ENCODE data around the gene MACO1. TPM values are rescaled to one million over a fixed set of nuclear protein-coding genes. Genes with fewer than 3 reads are reported as not detected.

Gene MACO1
- total and polyA plus RNA-seq, 4 donors: 15.3 to 23.2 (median 20.6) TPM

- peaks cover 5 to 43% (median 41%) of the 10 kb centered on the region in 4 donors for H3K36me3 ChIP-seq (ENCODE audit: control insufficient read depth in 4 of 4, insufficient read depth in 3 of 4, low read depth in 1 of 4, low read length in 3 of 4)
- no peak overlapping the region for H3K9ac ChIP-seq (ENCODE audit: low read depth in 1 of 2, low read length in 2 of 2)
- no peak for DNase-seq (ENCODE audit: low spot score)
- H3K4me1 ChIP-seq (ENCODE audit: control insufficient read depth in 4 of 4, insufficient read depth in 4 of 4, low read length in 3 of 4): peaks cover 0 to 13% (median 12%) of the 10 kb centered on the region in 4 donors
- H3K27me3 ChIP-seq (ENCODE audit: control insufficient read depth in 4 of 4, insufficient read depth in 4 of 4, low read length in 3 of 4): no peaks in the 10 kb centered on the region
- H3K27ac ChIP-seq (ENCODE audit: low read depth in 1 of 2, low read length in 2 of 2): no peak overlapping the region
- TF ChIP-seq ATF3 (IDR thresholded peaks at IDR 0.05) (no peak), FOXA2 (IDR thresholded peaks at IDR 0.05) (no peak), HNF4G (IDR thresholded peaks at IDR 0.05) (no peak), RXRA (IDR thresholded peaks at IDR 0.05) (no peak), ZBTB33 (IDR thresholded peaks at IDR 0.05) (no peak), YY1 (IDR thresholded peaks at IDR 0.05) (no peak), TAF1 (conservative IDR thresholded peaks at IDR 0.05) (no peak), CTCF (IDR thresholded peaks at IDR 0.05; ENCODE audit: low read depth, low read length, missing input control) (no peak), JUND (IDR thresholded peaks at IDR 0.05) (no peak), HNF4A (conservative IDR thresholded peaks at IDR 0.05) (no peak), MAX (IDR thresholded peaks at IDR 0.05) (no peak), GABPA (IDR thresholded peaks at IDR 0.05 in 1 of 2, conservative IDR thresholded peaks at IDR 0.05 in 1 of 2) (no peak), EGR1 (IDR thresholded peaks at IDR 0.05; ENCODE audit: low read depth in 2 of 2) (no peak), FOXA1 (IDR thresholded peaks at IDR 0.05) (no peak), REST (IDR thresholded peaks at IDR 0.05) (no peak), SP1 (IDR thresholded peaks at IDR 0.05) (no peak), RAD21 (IDR thresholded peaks at IDR 0.05) (no peak)
- no peaks in the 10 kb centered on the region for H3K9me3 ChIP-seq (ENCODE audit: control insufficient read depth in 4 of 4, low read length in 3 of 4)
- WGBS: 89% methylated on average over 8 of the region's 8 CpGs
- no peak overlapping the region for H3K4me3 ChIP-seq (ENCODE audit: low read depth in 1 of 3, low read length in 3 of 3)
These were observed 61.6 kb downstream of the MACO1 start for GRCh38 chr1:25492323-25492722.
